Upper lobe of left lung (tissue), 6 donors: ENCODE data around the gene ICA1L. TPM values are rescaled to one million over a fixed set of nuclear protein-coding genes. Genes with fewer than 3 reads are reported as not detected.

Experiments
- ATAC-seq, 2 donors: fragments of 200-7000 bp; cut with Tn5 transposase; one replicate each; pipeline ENCODE4 v1.9.1; 2022; ENCODE audit warnings: mild to moderate bottlenecking in 2 of 2, moderate library complexity in 2 of 2; ENCODE audit not compliant: low FRiP score in 2 of 2
- DNase-seq, 2 donors: peaks; one replicate each; pipeline ENCODE4 v3.0.0-alpha.2; 2019 to 2020
- H3K27ac ChIP-seq, 4 donors: fragments of 200-600 bp; sonication (generic); one replicate each; pipeline ENCODE4 v1.5.1; 2016 to 2019
- H3K27me3 ChIP-seq, 4 donors: fragments of 200-600 bp; sonication (generic); one replicate each; pipeline ENCODE4 v1.5.1; 2017 to 2019
- H3K36me3 ChIP-seq, 4 donors: fragments of 200-600 bp; sonication (generic); one replicate each; pipeline ENCODE4 v1.5.1; 2016 to 2019
- H3K4me1 ChIP-seq, 4 donors: fragments of 200-600 bp; sonication (generic); one replicate each; pipeline ENCODE4 v1.5.1; 2018 to 2019
- H3K4me3 ChIP-seq, 4 donors: fragments of 200-600 bp; sonication (generic); one replicate each; pipeline ENCODE4 v1.5.1; 2017 to 2019; ENCODE audit warnings: mild to moderate bottlenecking in 2 of 4, moderate library complexity in 1 of 4
- H3K9me3 ChIP-seq, 4 donors: fragments of 200-600 bp; sonication (generic); one replicate each; pipeline ENCODE4 v1.5.1; 2018 to 2019
- EP300 ChIP-seq, 4 donors: sonication (generic); formaldehyde crosslinking; IDR thresholded peaks; one replicate each; pipeline ENCODE4 v1.5.1; 2017; ENCODE audit warnings: antibody characterized with exemption in 4 of 4, control low read depth in 2 of 4
- POLR2A ChIP-seq, 4 donors: fragments of 450-650 bp; IDR thresholded peaks; one replicate each; pipeline ENCODE4 v1.5.1; 2016 to 2017; ENCODE audit warnings: antibody characterized with exemption in 4 of 4, mild to moderate bottlenecking in 2 of 4
- POLR2AphosphoS5 ChIP-seq, 2 donors: sonication (generic); formaldehyde crosslinking; IDR thresholded peaks; one replicate each; pipeline ENCODE4 v1.5.1; 2017; ENCODE audit warnings: antibody characterized with exemption in 2 of 2
- WGBS, 2 donors: methylation state at CpG; one replicate each; pipeline ENCODE4 v1.1.5; 2017 to 2018; 5-methylcytosine and 5-hydroxymethylcytosine counted together
- total RNA-seq, 6 donors: library from RNA; depleted of rRNA in 4 of 6; stranded (reverse); fragments of >200 nt in 4 of 6; gene quantifications; one replicate each; pipeline versions ENCODE4 v1.1.0 to v1.2.1, GENCODE V29; 2016 to 2021
- TF ChIP-seq, protein P1 (sequence below), 6 experiments: fragments of 450-650 bp in 4 of 6; fragments of 200-600 bp in 2 of 6; sonication (generic) in 2 of 6; IDR thresholded peaks; one replicate each; pipeline ENCODE4 v1.5.1; 2016 to 2019; ENCODE audit warnings: antibody characterized with exemption in 6 of 6
- donor health status: DM: no; HTN: no; CAD: no; lungs with moderate emphysema.
- donor health status: DM: no; HTN: yes; CAD: no; lungs with severe emphysema.

The ICA1L gene
- total RNA-seq, 6 donors from 2014 or later: 3.0 to 28.3 (median 5.7) TPM

DNA sequence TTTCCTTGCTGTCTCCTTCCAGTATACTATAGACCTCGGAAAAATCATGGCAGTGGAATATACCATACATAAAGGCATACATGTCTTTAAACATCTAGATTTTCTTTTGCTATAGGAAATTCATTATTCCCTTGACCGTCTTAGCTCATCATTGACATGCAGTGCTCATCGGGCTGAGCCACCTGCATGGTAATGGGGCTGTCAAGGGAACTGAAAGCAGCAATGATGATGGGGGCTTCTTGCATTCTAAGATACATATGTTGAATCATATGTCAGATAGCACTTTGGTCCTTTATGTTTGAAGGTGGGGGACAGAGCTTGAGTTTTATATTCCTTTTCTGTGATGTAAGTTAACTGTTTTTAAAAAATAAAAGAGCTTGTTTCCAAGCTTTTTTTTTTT is 106.6 kb downstream of the ICA1L start:
- Histone ChIP-seq H3K4me3 (no peak overlapping the region), H3K9me3 (no peaks in the 10 kb centered on the region), H3K4me1 (no peaks in the 10 kb centered on the region), H3K36me3 (peaks cover 0 to 7% (median 3%) of the 10 kb centered on the region in 4 donors), H3K27me3 (no peaks in the 10 kb centered on the region), H3K27ac (no peak overlapping the region)
- 97 to 98% methylated on average over 3 of the region's 3 CpGs for WGBS, 2 donors
- no peak for ATAC-seq
- no peak for DNase-seq
- TF ChIP-seq EP300 (IDR thresholded peaks at IDR 0.05): no peak
- no peak for TF ChIP-seq POLR2A (IDR thresholded peaks at IDR 0.05)
- TF ChIP-seq, protein P1, sequence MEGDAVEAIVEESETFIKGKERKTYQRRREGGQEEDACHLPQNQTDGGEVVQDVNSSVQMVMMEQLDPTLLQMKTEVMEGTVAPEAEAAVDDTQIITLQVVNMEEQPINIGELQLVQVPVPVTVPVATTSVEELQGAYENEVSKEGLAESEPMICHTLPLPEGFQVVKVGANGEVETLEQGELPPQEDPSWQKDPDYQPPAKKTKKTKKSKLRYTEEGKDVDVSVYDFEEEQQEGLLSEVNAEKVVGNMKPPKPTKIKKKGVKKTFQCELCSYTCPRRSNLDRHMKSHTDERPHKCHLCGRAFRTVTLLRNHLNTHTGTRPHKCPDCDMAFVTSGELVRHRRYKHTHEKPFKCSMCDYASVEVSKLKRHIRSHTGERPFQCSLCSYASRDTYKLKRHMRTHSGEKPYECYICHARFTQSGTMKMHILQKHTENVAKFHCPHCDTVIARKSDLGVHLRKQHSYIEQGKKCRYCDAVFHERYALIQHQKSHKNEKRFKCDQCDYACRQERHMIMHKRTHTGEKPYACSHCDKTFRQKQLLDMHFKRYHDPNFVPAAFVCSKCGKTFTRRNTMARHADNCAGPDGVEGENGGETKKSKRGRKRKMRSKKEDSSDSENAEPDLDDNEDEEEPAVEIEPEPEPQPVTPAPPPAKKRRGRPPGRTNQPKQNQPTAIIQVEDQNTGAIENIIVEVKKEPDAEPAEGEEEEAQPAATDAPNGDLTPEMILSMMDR (IDR thresholded peaks at IDR 0.05): no peak
- TF ChIP-seq POLR2AphosphoS5 (IDR thresholded peaks at IDR 0.05): no peak

DNA sequence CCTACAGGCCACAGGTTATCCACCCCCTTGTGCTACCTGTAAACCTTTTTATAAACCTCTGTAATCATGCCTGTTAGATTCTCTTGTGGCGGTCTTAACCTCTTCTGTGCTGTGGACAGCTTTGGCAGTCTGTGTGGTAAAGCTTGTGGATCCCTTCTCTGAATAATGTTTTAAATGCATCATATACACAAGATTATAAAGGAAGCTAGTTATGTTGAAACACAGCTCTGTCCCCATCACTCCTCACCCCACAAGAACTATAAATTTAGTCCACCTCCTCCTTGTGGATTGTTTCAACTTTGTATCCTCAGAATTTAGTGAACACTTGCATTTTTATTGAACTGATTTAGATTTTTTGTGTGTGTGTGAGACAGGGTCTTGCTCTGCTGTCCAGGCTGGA is 107.7 kb downstream of the ICA1L start:
- 90 to 94% methylated on average over 1 of the region's 1 CpG for WGBS, 2 donors

DNA sequence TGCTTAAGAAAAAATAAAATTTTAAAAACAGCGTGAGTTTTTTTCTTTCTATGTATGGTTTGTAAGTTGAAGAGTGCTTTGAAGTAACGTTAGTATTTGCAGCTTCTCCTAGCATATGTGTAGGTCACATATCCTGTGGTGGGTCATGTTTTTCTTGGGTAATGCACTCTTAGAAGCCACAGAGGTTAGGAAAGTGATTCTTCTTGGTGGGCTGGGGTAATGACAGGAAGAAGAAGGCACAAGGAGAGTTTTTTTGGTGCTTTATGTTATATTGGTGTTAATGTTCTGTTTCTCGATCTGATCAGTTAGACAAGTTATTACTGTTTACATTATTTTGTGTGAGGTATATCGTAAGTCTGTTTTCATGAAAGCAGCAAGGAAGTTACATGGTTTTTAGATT is 109.0 kb downstream of the ICA1L start:
- H3K4me1 ChIP-seq: peaks cover 0 to 4% (median 1%) of the 10 kb centered on the region in 4 donors
- no peaks in the 10 kb centered on the region for H3K9me3 ChIP-seq
- no peak overlapping the region for H3K4me3 ChIP-seq
- peaks cover 0 to 18% (median 8%) of the 10 kb centered on the region in 4 donors for H3K36me3 ChIP-seq
- H3K27ac ChIP-seq: no peak overlapping the region
- 48 to 58% methylated on average over 4 of the region's 4 CpGs for WGBS, 2 donors
- H3K27me3 ChIP-seq: no peaks in the 10 kb centered on the region
- DNase-seq: no peak
- TF ChIP-seq POLR2AphosphoS5 (IDR thresholded peaks at IDR 0.05) (no peak), POLR2A (IDR thresholded peaks at IDR 0.05) (no peak), EP300 (IDR thresholded peaks at IDR 0.05) (no peak)
- TF ChIP-seq, protein P1 (IDR thresholded peaks at IDR 0.05): no peak
- ATAC-seq: no peak

More for the DNA sequence above, 107.7 kb downstream of the ICA1L start:
- H3K36me3 ChIP-seq: peaks cover 0 to 13% (median 8%) of the 10 kb centered on the region in 4 donors
- peaks cover 0 to 3% (median 0%) of the 10 kb centered on the region in 4 donors for H3K4me1 ChIP-seq
- no peaks in the 10 kb centered on the region for H3K9me3 ChIP-seq
- no peak for TF ChIP-seq POLR2A (IDR thresholded peaks at IDR 0.05)
- TF ChIP-seq, protein P1 (IDR thresholded peaks at IDR 0.05): no peak
- no peak overlapping the region for H3K4me3 ChIP-seq
- no peak for ATAC-seq
- H3K27me3 ChIP-seq: no peaks in the 10 kb centered on the region
- DNase-seq: no peak
- no peak overlapping the region for H3K27ac ChIP-seq

DNA sequence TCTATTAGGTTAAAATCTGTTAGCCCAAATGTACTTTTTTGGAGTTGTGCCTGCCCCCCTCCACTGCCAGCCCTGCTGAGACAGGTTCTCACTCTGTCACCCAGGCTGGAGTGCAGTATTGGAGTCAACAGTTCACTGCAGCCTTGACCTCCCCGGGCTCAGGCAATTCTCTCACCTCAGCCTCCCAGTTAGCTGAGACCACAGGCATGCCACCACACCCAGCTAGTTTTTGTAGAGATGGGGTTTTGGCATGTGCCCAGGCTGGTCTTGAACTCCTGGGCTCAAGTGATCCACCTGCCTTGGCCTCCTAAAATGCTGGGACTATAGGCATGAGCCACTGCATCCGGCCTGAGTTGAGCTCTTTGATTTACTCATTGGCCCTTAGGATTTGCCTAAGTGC is 110.7 kb downstream of the ICA1L start:
- no peak for TF ChIP-seq POLR2A (IDR thresholded peaks at IDR 0.05)
- no peak for TF ChIP-seq EP300 (IDR thresholded peaks at IDR 0.05)
- TF ChIP-seq, protein P1 (IDR thresholded peaks at IDR 0.05): no peak
- no peak for TF ChIP-seq POLR2AphosphoS5 (IDR thresholded peaks at IDR 0.05)
- Histone ChIP-seq H3K27me3 (no peaks in the 10 kb centered on the region), H3K36me3 (peaks cover 0 to 25% (median 6%) of the 10 kb centered on the region in 4 donors), H3K4me1 (peaks cover 0 to 4% (median 1%) of the 10 kb centered on the region in 4 donors), H3K4me3 (no peak overlapping the region), H3K9me3 (no peaks in the 10 kb centered on the region), H3K27ac (no peak overlapping the region)
- WGBS, 2 donors: 50 to 54% methylated on average over 1 to 2 of the region's 2 CpGs
- DNase-seq (peak in 1 of 2 donors; percentile 28), ATAC-seq (peak in 1 of 2 donors; percentile 54)

DNA sequence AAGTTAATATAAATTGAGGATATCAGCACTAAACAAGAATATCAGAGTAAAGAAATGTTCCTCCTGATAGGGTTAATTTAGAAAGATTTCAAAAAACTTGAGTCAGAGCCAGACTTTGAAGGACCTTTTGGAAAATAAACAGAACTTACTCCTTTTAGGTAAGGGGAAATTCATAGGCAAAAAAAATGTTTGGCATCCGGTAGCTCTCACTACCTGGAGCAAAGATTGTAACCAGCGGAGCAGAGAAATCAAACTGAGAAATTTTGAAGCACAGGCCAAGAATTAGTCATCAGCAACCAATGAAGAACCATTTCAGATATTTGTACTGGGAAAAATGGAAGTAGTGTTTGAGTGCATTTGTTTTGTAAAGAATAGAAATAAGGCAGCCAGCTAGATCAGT is 113.0 kb downstream of the ICA1L start:
- Histone ChIP-seq H3K36me3 (peaks cover 0 to 20% (median 6%) of the 10 kb centered on the region in 4 donors), H3K9me3 (no peaks in the 10 kb centered on the region), H3K27ac (peak overlapping the region in 1 of 4 donors; percentile 33), H3K27me3 (no peaks in the 10 kb centered on the region), H3K4me3 (no peak overlapping the region), H3K4me1 (peaks cover 0 to 4% (median 1%) of the 10 kb centered on the region in 4 donors)
- no peak for TF ChIP-seq EP300 (IDR thresholded peaks at IDR 0.05)
- peak; percentile 29 to 61 for ATAC-seq
- no peak for DNase-seq
- 64 to 82% methylated on average over 2 of the region's 2 CpGs for WGBS, 2 donors
